CD8-positive, alpha-beta memory T cell (primary cell): ENCODE data around the gene ATP23. TPM values are rescaled to one million over a fixed set of nuclear protein-coding genes. Genes with fewer than 3 reads are reported as not detected.

Experiments
- CTCF ChIA-PET: fragments of 350-600 bp; sonication (Branson Sonifier 250); formaldehyde crosslinking; loops from one replicate; lab custom pipeline; 2021; ENCODE audit warnings: antibody characterized with exemption; lab: Charles Lee
- POLR2A ChIA-PET: fragments of 350-600 bp; sonication (Branson Sonifier 250); formaldehyde crosslinking; loops from one replicate; lab custom pipeline; 2021; ENCODE audit warnings: antibody characterized with exemption; lab: Charles Lee
- DNase-seq, 5 donors: peaks; one replicate each; pipeline versions ENCODE4 v3.0.0 to v3.0.0-alpha.2; 2020 to 2022; ENCODE audit warnings: mixed read lengths in 1 of 5
- H3K27ac ChIP-seq: one replicate; pipeline ENCODE4 v1.7.0; 2013; ENCODE audit warnings: low read depth, mild to moderate bottlenecking, low read length, moderate library complexity
- H3K27me3 ChIP-seq: 2 replicates; pipeline ENCODE4 v1.7.0; 2013; ENCODE audit warnings: low read length, mild to moderate bottlenecking; ENCODE audit not compliant: insufficient read depth, poor library complexity, severe bottlenecking
- H3K36me3 ChIP-seq: 2 replicates; pipeline ENCODE4 v1.7.0; 2013; ENCODE audit warnings: mild to moderate bottlenecking, low read length, moderate library complexity; ENCODE audit not compliant: insufficient read depth
- H3K4me1 ChIP-seq: 2 replicates; pipeline ENCODE4 v1.7.0; 2013; ENCODE audit warnings: mild to moderate bottlenecking, low read length, moderate library complexity; ENCODE audit not compliant: insufficient read depth
- H3K4me3 ChIP-seq: 2 replicates; pipeline ENCODE4 v1.7.0; 2013; ENCODE audit warnings: mild to moderate bottlenecking, low read length
- H3K9me3 ChIP-seq: 2 replicates; pipeline ENCODE4 v1.7.0; 2013; ENCODE audit warnings: mild to moderate bottlenecking, low read length
- H3K27ac Mint-ChIP-seq, 8 donors: one replicate each; pipeline ENCODE4 v1.8.0; 2020 to 2021; ENCODE audit warnings: mixed read lengths in 8 of 8, mild to moderate bottlenecking in 6 of 8, inconsistent platforms in 3 of 8, moderate library complexity in 3 of 8
- H3K27me3 Mint-ChIP-seq, 2 donors: one replicate each; pipeline ENCODE4 v1.8.0; 2020 to 2021; ENCODE audit warnings: mixed read lengths in 2 of 2, mild to moderate bottlenecking in 1 of 2, moderate library complexity in 1 of 2
- H3K36me3 Mint-ChIP-seq, 3 donors: one replicate each; pipeline ENCODE4 v1.8.0; 2020 to 2021; ENCODE audit warnings: mixed read lengths in 3 of 3, inconsistent platforms in 1 of 3, mild to moderate bottlenecking in 1 of 3
- H3K4me1 Mint-ChIP-seq, 3 donors: one replicate each; pipeline ENCODE4 v1.8.0; 2020 to 2021; ENCODE audit warnings: mixed read lengths in 3 of 3, inconsistent platforms in 1 of 3, mild to moderate bottlenecking in 1 of 3
- H3K4me3 Mint-ChIP-seq, 7 donors: one replicate each; pipeline ENCODE4 v1.8.0; 2020 to 2021; ENCODE audit warnings: mixed read lengths in 7 of 7, mild to moderate bottlenecking in 6 of 7, moderate library complexity in 4 of 7, inconsistent platforms in 2 of 7
- H3K9me3 Mint-ChIP-seq, 5 donors: one replicate each; pipeline ENCODE4 v1.8.0; 2020 to 2022; ENCODE audit warnings: mixed read lengths in 5 of 5, mild to moderate bottlenecking in 3 of 5, moderate library complexity in 2 of 5, inconsistent platforms in 1 of 5
- polyA plus RNA-seq: library from polyadenylated mRNA; unstranded; fragments of 300-500 nt; fragmentation: Illumina TruSeq; gene quantifications from one replicate; pipeline ENCODE4 v1.2.3, GENCODE V29; 2021
- total RNA-seq, 2 experiments: library from RNA; stranded (reverse); gene quantifications; one replicate each; pipeline ENCODE4 v1.2.3, GENCODE V29; 2021

The ATP23 gene, protein sequence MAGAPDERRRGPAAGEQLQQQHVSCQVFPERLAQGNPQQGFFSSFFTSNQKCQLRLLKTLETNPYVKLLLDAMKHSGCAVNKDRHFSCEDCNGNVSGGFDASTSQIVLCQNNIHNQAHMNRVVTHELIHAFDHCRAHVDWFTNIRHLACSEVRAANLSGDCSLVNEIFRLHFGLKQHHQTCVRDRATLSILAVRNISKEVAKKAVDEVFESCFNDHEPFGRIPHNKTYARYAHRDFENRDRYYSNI
- total RNA-seq (10 to 100 TPM; 10.1 to 11.8 TPM), polyA plus RNA-seq (22.0 TPM)

DNA sequence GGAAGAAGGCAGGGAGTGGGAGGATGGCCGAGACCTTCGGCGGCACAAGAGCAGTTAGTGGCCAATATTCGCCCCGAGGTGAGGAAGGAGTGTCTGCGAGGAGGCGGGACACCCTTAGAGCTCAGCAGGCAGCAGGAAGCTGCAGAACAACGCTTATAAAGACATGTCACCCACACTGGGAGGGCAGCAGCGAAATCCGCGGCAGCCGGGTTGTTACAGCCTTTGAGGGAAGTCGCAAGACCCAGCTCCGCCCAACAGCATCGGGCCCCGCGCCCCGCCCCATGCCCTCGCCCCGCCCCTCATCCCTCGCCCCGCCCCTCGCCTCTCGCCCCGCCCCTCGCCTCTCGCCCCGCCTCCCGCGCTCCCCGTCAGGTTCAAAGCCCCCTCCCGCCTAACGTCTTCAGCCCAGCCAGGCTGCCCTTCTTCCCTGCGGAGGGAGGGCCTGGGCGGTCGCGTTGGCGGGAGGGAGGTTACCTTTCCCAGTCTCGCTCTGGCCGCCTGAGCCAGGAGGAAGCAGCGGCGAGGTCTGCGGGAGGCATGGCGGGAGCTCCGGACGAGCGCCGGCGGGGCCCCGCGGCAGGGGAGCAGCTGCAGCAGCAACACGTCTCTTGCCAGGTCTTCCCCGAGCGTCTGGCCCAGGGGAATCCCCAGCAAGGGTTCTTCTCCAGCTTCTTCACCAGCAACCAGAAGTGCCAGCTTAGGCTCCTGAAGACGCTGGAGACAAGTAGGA lies at the start of gene ATP23:
Gene ATP23 (plus strand): TSS at position 403 of the 730 bp plus-strand sequence. CDS start 135 bp downstream, at position 538.
- H3K27ac Mint-ChIP-seq = peak within 1 kb of the TSS; percentile 97 to 100 (median 99)
- H3K36me3 ChIP-seq = no peaks in the 10 kb centered on the region
- peak within 1 kb of the TSS; percentile 94 to 99 (median 97) for H3K4me3 Mint-ChIP-seq
- no peaks in the 10 kb centered on the region for H3K27me3 ChIP-seq
- DNase-seq = peak; percentile 86 to 96 (median 88)
- H3K4me1 Mint-ChIP-seq = peaks cover 33 to 48% (median 44%) of the 10 kb centered on the region in 3 donors
- H3K27ac ChIP-seq = peak within 1 kb of the TSS; percentile 88
- peak within 1 kb of the TSS; percentile 93 for H3K4me3 ChIP-seq
- CTCF ChIA-PET = interaction anchor here (1.6 kb wide), 1 partner anchor 36 kb away, joined by 4 read pairs; no protein-coding TSS in a partner anchor
- peaks cover 0 to 5% (median 0%) of the 10 kb centered on the region in 3 donors for H3K36me3 Mint-ChIP-seq
- H3K9me3 Mint-ChIP-seq = no peaks in the 10 kb centered on the region
- no peaks in the 10 kb centered on the region for H3K27me3 Mint-ChIP-seq
- peaks cover 25% of the 10 kb centered on the region for H3K4me1 ChIP-seq
- no peaks in the 10 kb centered on the region for H3K9me3 ChIP-seq
- POLR2A ChIA-PET = interaction anchor here (0.6 to 1.4 kb wide), 3 partner anchors 95 to 189 kb away, joined by 3 to 4 read pairs (median 3); partner anchors contain the start of genes CDK4, EEF1AKMT3 and METTL1

DNA sequence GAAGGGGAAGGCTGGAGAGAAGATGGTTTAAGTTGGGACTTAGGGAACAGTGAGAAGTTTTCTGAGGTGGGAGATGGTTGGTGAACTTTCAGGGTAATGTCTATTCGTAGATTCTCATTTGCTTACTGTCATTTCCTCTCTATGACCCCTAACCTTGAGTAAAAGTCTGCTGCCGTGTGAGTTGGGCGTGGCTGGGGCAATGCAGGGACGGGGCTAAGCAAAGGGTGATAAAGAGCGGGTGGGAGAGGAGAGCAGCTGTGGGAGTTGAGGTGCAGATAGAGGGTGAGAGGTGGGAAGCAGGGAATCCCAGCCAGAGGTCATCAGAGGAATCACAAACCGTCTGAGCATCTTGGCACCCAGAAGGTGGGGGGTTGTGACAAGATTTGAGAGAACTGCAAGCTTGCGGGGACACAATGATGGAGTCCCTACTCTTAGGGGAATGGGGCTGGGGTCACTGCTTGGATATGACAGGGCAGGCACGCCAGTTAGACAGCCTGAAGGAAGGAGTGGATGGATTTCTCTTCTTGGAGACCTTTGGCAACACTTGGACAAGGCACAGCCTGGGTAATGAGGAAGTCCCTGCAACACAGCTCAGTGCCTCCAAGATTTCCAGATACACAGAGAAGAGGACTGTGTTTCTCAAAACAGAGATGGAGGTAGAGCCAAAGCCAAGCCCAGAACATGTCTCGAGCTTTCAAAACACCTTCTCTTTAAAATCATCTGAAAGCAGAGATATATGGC lies 49.0 kb upstream of the ATP23 start:
- H3K27ac ChIP-seq = no peak overlapping the region
- Mint-ChIP-seq H3K36me3 (peaks cover 0 to 6% (median 0%) of the 10 kb centered on the region in 3 donors), H3K27ac (peak overlapping the region in 2 of 8 donors; percentile 9 to 47), H3K4me1 (peaks cover 25 to 50% (median 44%) of the 10 kb centered on the region in 3 donors), H3K4me3 (no peak overlapping the region), H3K9me3 (no peaks in the 10 kb centered on the region), H3K27me3 (peaks cover 0 to 12% of the 10 kb centered on the region in 2 donors)
- CTCF ChIA-PET = interaction anchor here (3.7 kb wide), 1 partner anchor 13 kb away, joined by 16 read pairs; no protein-coding TSS in a partner anchor
- POLR2A ChIA-PET = no interaction called here
- no peak for DNase-seq
- no peaks in the 10 kb centered on the region for H3K36me3 ChIP-seq
- no peak overlapping the region for H3K4me3 ChIP-seq
- H3K27me3 ChIP-seq = no peaks in the 10 kb centered on the region
- H3K9me3 ChIP-seq = no peaks in the 10 kb centered on the region
- peaks cover 44% of the 10 kb centered on the region for H3K4me1 ChIP-seq

DNA sequence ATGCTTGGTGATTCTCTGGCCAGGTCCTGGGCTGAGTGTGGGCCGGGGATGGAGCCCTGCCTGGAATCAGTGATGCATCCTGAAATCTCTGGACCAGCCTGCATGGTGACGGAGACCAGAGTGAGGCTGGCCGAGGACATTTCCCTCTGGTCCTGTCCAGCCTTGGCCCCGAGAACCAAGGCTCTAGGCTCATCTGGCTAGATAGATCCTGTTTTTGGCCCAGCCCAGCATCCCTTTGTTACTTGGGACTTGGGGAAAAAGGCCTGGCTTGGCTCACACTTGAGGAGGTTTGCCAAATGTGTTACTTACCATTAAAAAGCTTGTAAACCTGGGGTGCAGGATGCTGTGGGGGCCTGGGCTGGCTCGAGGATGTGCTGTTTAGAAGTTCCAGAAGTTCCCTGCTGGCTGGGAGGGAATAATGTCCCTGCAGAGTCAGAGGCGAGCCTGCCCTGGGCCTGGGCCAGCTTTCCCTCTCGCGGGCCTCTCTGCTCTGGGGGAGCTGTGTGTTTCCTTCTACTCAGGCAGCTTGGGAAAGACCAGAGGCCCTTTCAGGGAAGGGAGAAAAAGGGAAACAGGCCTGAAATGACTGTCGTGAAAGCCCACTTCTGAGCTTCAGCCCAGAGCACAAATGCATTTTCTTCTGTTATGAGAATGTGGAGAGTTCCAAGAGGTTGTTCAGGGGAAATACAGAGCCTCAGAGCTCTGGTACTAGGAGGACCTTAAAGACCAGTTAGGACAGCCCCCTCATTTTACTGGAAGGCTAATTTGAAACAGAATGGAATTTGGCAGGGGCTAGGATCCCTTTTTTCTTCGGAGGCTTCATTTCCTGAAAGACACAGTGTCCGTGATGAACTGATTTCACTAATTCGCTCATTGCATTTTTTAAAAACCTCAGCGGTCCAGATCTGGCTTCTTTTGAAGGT lies 47.7 kb upstream of the ATP23 start:
- ChIA-PET CTCF (interaction anchor here (1.1 to 3.9 kb wide), 5 partner anchors 12 to 91 kb away, joined by 3 to 17 read pairs (median 8); no protein-coding TSS in a partner anchor), POLR2A (interaction anchor here (0.5 kb wide), 1 partner anchor 59 kb away, joined by 3 read pairs; no protein-coding TSS in a partner anchor)
- Mint-ChIP-seq H3K27me3 (peaks cover 0 to 12% of the 10 kb centered on the region in 2 donors), H3K4me1 (peaks cover 28 to 50% (median 48%) of the 10 kb centered on the region in 3 donors), H3K9me3 (no peaks in the 10 kb centered on the region), H3K27ac (peak overlapping the region in 3 of 8 donors; percentile 5 to 83 (median 45)), H3K36me3 (peaks cover 0 to 6% (median 0%) of the 10 kb centered on the region in 3 donors), H3K4me3 (peak overlapping the region in 1 of 7 donors; percentile 75)
- Histone ChIP-seq H3K27ac (peak overlapping the region; percentile 40), H3K36me3 (no peaks in the 10 kb centered on the region), H3K27me3 (no peaks in the 10 kb centered on the region), H3K4me3 (no peak overlapping the region), H3K4me1 (peaks cover 48% of the 10 kb centered on the region), H3K9me3 (no peaks in the 10 kb centered on the region)
- DNase-seq = no peak

DNA sequence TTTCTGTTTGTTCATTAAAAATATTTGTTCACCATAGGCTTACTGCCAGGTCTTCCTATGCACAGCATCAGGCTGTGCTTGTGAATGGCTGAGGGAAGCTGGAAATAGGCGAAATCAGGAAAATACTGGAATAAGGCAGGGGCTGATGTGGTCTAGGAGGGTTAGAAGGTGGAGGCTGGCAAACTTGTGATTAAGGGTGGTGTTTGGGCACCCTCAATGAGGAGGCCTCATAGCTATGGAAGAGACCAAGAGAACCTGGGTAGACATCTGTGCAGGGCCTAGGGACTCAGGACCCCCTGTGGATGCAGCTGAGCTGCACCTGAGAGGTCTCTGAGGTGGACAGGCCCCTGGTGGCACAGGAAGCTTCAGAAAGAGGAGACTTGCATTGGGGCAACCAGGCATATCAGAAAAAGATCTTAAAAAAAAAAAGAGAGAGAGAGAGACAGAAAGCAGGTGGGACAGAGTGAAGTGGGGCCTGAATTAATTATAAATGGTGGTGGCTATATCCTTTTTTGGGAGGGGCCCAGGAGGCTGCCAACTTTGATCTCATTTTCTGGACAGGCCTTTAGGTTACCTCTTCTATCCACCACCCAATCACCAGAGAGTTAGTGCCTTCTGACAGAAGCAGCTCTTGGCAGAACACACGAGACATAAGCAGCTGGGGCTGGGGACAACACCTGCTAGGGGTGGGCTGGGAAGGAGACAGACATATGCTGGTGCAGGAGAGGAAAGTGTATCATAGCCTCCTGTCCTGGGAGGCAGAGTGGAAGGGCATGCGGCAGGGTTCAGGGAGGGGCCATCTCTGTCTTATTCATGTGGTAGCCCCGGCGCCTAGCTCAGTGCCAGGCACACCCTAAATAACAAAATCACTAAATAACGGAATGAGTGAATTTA lies 46.7 kb upstream of the ATP23 start:
- Mint-ChIP-seq H3K4me3 (peak overlapping the region in 4 of 7 donors; percentile 15 to 75 (median 41)), H3K27me3 (peaks cover 0 to 12% of the 10 kb centered on the region in 2 donors), H3K9me3 (no peaks in the 10 kb centered on the region), H3K36me3 (peaks cover 0 to 6% (median 0%) of the 10 kb centered on the region in 3 donors), H3K4me1 (peaks cover 38 to 58% (median 56%) of the 10 kb centered on the region in 3 donors), H3K27ac (peak overlapping the region in 5 of 8 donors; percentile 1 to 83 (median 45))
- H3K27me3 ChIP-seq = no peaks in the 10 kb centered on the region
- H3K36me3 ChIP-seq = no peaks in the 10 kb centered on the region
- CTCF ChIA-PET = interaction anchor here (1.1 to 3.9 kb wide), 8 partner anchors 11 to 112 kb away, joined by 3 to 17 read pairs (median 5); partner anchors contain the start of genes CTDSP2 and TSFM
- H3K4me3 ChIP-seq = no peak overlapping the region
- no peaks in the 10 kb centered on the region for H3K9me3 ChIP-seq
- DNase-seq = no peak
- peak overlapping the region; percentile 40 for H3K27ac ChIP-seq
- POLR2A ChIA-PET = no interaction called here
- H3K4me1 ChIP-seq = peaks cover 51% of the 10 kb centered on the region

DNA sequence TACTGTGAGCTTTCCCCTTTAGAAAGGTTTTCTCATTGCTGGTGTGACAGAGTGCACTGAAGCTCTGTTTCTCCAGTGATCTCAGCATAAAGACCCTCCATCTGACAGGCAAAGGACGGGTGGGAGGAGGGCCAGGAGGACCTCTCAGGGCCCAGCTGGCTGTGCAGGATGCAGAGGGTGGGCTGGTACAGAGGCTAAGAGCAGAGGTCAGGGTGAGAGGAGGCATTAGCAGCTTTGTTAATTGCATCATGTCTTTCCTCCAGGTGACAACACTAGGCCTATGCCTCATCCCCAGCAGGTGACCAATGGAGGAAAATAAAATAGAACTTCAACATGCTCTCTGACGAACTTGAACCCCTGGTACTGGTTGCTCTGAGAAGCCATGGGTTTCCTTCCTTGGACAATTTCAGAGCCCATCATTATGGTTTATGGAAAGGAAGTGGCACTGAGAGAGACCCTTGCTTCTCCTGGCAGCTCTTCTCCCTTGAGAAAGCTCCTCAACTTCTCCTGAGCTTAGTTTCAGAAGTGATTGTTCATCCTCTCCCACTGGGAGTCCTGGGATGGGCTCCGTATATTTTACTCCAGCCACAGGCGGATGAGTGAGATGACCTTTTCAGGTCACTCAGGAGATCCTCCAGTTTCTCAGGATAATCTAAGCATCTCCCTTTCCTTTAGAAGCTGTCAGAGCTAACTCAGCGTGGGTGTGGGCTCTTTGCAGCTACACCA lies 45.8 kb upstream of the ATP23 start:
- POLR2A ChIA-PET = no interaction called here
- Mint-ChIP-seq H3K9me3 (no peaks in the 10 kb centered on the region), H3K4me3 (peak overlapping the region in 6 of 7 donors; percentile 21 to 69 (median 55)), H3K27ac (peak overlapping the region in 7 of 8 donors; percentile 8 to 85 (median 56)), H3K27me3 (peaks cover 0 to 8% of the 10 kb centered on the region in 2 donors), H3K36me3 (peaks cover 0 to 6% (median 0%) of the 10 kb centered on the region in 3 donors), H3K4me1 (peaks cover 40 to 59% (median 58%) of the 10 kb centered on the region in 3 donors)
- Histone ChIP-seq H3K4me3 (no peak overlapping the region), H3K4me1 (peaks cover 58% of the 10 kb centered on the region), H3K27me3 (no peaks in the 10 kb centered on the region), H3K9me3 (no peaks in the 10 kb centered on the region), H3K27ac (no peak overlapping the region), H3K36me3 (no peaks in the 10 kb centered on the region)
- CTCF ChIA-PET = interaction anchor here (1.2 to 3.9 kb wide), 8 partner anchors 10 to 131 kb away, joined by 3 to 17 read pairs (median 4); partner anchors contain the start of genes CTDSP2 and TSFM
- no peak for DNase-seq

DNA sequence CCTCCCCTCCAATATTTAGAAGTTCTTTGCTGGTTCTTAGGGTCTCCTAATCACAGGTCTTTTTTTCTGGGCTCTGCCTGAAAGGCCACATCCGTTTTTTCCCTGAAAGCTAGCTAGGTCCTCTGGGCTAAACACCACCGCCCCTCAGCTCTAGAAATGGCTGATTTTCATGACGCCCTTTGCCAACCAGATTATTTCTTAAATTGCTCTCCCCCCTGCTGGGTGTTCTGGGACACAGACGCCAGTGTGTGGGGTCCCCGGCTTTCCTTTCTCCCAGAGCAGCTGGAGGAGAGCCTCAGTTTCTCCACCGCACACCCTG lies 45.3 kb upstream of the ATP23 start:
- Mint-ChIP-seq H3K27me3 (peaks cover 0 to 8% of the 10 kb centered on the region in 2 donors), H3K27ac (peak overlapping the region in 6 of 8 donors; percentile 54 to 85 (median 56)), H3K36me3 (peaks cover 0 to 6% (median 0%) of the 10 kb centered on the region in 3 donors), H3K9me3 (no peaks in the 10 kb centered on the region), H3K4me1 (peaks cover 40 to 59% (median 58%) of the 10 kb centered on the region in 3 donors), H3K4me3 (peak overlapping the region in 6 of 7 donors; percentile 20 to 69 (median 55))
- POLR2A ChIA-PET = interaction anchor here (1.2 kb wide), 1 partner anchor 113 kb away, joined by 3 read pairs; no protein-coding TSS in a partner anchor
- Histone ChIP-seq H3K4me3 (peak overlapping the region; percentile 18), H3K36me3 (no peaks in the 10 kb centered on the region), H3K4me1 (peaks cover 58% of the 10 kb centered on the region), H3K27me3 (no peaks in the 10 kb centered on the region), H3K27ac (no peak overlapping the region), H3K9me3 (no peaks in the 10 kb centered on the region)
- CTCF ChIA-PET = interaction anchor here (1.2 to 3.9 kb wide), 7 partner anchors 10 to 131 kb away, joined by 3 to 17 read pairs (median 4); partner anchors contain the start of gene TSFM
- DNase-seq = peak in 1 of 5 donors; percentile 27
